Left lung (tissue), 10 donors: ENCODE measurements around the gene SNX9. TPM values are rescaled to one million over a fixed set of nuclear protein-coding genes. Genes with fewer than 3 reads are reported as not detected.

Source experiments
- ATAC-seq: fragments of 200-7000 bp; cut with Tn5 transposase; one replicate; pipeline ENCODE4 v1.9.1; 2020; ENCODE audit warnings: moderate library complexity
- DNase-seq, 4 donors: peaks; one replicate each; pipeline ENCODE4 v3.0.0-alpha.2; 2013 to 2020
- H3K27ac ChIP-seq, 2 donors: fragments of 200-600 bp; sonication (generic) in 1 of 2; one replicate each; pipeline versions ENCODE4 v1.5.0 to v1.8.0; 2020 to 2021
- H3K27me3 ChIP-seq, 2 donors: fragments of 200-600 bp; sonication (generic) in 1 of 2; one replicate each; pipeline versions ENCODE4 v1.5.0 to v1.8.0; 2020 to 2021
- H3K36me3 ChIP-seq, 2 donors: fragments of 200-600 bp; sonication (generic) in 1 of 2; one replicate each; pipeline versions ENCODE4 v1.5.0 to v1.8.0; 2020 to 2021
- H3K4me1 ChIP-seq, 2 donors: fragments of 200-600 bp; one replicate each; pipeline ENCODE4 v1.8.0; 2021
- H3K4me3 ChIP-seq, 2 donors: fragments of 200-600 bp; sonication (generic) in 1 of 2; one replicate each; pipeline versions ENCODE4 v1.5.0 to v1.8.0; 2020 to 2021; ENCODE audit warnings: mild to moderate bottlenecking in 1 of 2
- H3K9me3 ChIP-seq, 2 donors: fragments of 200-600 bp; sonication (generic) in 1 of 2; one replicate each; pipeline versions ENCODE4 v1.5.0 to v1.8.0; 2020 to 2021
- intact Hi-C, 2 donors: fragments of 100-400 bp; cut with DNase I; formaldehyde crosslinking; loops; one replicate each; pipeline versions ENCODE4 v1.11.2 to v1.14.2; 2022
- polyA plus RNA-seq, 6 donors: library from polyadenylated mRNA; unstranded; fragments of 120-200 nt; gene quantifications; one replicate each; pipeline ENCODE4 v1.2.1, GENCODE V29; 2013; ENCODE audit not compliant: insufficient read length in 6 of 6
- total RNA-seq, 2 donors: library from RNA; stranded (reverse); fragmentation: NEBNext Ultra II Directional; extraction: Animal tissue kit (Norgen Biotek cat#: 25700); gene quantifications; one replicate each; pipeline ENCODE4 v1.2.1, GENCODE V29; 2021
- TF ChIP-seq, protein P1 (sequence below), 2 donors: fragments of 200-600 bp; sonication (generic) in 1 of 2; IDR thresholded peaks; one replicate each; pipeline versions ENCODE4 v1.5.0 to v1.8.0; 2021; ENCODE audit warnings: antibody characterized with exemption in 2 of 2
- donor health status: DM: no; HTN: yes; CAD: no.
- donor health status: DM: no; HTN: no; CAD: no.

Gene SNX9
- total and polyA plus RNA-seq, 8 donors, result 23.5 to 44.4 (median 38.4) TPM

GRCh38 chr6:157961153-157961831, 138.2 kb downstream of the SNX9 start:
- peaks cover 6 to 7% of the 10 kb centered on the region in 2 donors for H3K4me1 ChIP-seq
- TF ChIP-seq, protein P1, sequence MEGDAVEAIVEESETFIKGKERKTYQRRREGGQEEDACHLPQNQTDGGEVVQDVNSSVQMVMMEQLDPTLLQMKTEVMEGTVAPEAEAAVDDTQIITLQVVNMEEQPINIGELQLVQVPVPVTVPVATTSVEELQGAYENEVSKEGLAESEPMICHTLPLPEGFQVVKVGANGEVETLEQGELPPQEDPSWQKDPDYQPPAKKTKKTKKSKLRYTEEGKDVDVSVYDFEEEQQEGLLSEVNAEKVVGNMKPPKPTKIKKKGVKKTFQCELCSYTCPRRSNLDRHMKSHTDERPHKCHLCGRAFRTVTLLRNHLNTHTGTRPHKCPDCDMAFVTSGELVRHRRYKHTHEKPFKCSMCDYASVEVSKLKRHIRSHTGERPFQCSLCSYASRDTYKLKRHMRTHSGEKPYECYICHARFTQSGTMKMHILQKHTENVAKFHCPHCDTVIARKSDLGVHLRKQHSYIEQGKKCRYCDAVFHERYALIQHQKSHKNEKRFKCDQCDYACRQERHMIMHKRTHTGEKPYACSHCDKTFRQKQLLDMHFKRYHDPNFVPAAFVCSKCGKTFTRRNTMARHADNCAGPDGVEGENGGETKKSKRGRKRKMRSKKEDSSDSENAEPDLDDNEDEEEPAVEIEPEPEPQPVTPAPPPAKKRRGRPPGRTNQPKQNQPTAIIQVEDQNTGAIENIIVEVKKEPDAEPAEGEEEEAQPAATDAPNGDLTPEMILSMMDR (IDR thresholded peaks at IDR 0.05), result no peak
- H3K27me3 ChIP-seq, result peaks cover 0 to 6% of the 10 kb centered on the region in 2 donors
- no peak overlapping the region for H3K27ac ChIP-seq
- DNase-seq (no peak), ATAC-seq (no peak)
- intact Hi-C loops, result no loop called here
- H3K9me3 ChIP-seq, result peaks cover 0 to 31% of the 10 kb centered on the region in 2 donors
- no peak overlapping the region for H3K4me3 ChIP-seq
- H3K36me3 ChIP-seq, result no peaks in the 10 kb centered on the region

- no peak overlapping the region for H3K27ac ChIP-seq
- TF ChIP-seq, protein P1 (IDR thresholded peaks at IDR 0.05), result no peak
- ATAC-seq, result no peak
- no peak overlapping the region for H3K4me3 ChIP-seq
- DNase-seq, result no peak
- intact Hi-C loops, result no loop called here
- H3K27me3 ChIP-seq, result peaks cover 0 to 6% of the 10 kb centered on the region in 2 donors
- no peaks in the 10 kb centered on the region for H3K36me3 ChIP-seq
- peaks cover 0 to 31% of the 10 kb centered on the region in 2 donors for H3K9me3 ChIP-seq
- H3K4me1 ChIP-seq, result peaks cover 6 to 7% of the 10 kb centered on the region in 2 donors
Observed at GRCh38 chr6:157961832-157962575, 139.0 kb downstream of the SNX9 start.

DNA sequence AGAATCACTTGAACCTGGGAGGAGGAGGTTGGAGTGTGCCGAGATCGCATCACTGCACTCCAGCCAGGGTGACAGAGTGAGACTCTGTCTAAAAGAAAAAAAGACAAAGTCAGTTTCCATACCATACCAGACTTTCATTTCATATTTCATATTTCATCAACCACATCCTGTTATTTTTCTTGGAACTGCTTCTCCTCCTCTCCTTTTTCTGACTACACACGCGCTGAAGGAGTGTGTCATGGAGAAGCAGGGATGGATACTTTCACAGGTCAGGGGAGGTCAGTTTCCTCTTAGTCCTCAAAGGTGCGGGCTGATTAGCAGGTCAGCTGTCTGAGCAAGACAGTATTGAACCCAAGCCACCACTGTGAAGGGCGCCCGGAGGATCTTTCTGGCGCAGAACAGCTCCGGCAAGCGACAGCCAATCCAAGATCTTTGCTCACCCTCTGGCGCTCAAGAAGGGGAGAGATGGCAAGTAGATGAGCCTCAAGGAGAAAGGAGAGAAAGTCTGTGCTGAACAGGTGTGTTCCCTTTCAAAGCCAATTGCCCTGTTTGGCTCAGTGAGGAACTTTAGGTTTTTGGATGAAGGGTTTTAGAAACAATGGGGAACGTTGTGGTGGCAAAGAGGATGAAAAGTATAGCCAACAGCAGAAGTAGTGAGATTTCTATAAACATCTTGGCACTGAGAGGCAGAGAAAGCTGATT, 139.7 kb downstream of the SNX9 start:
- ATAC-seq, result no peak
- intact Hi-C loops, result no loop called here

DNA sequence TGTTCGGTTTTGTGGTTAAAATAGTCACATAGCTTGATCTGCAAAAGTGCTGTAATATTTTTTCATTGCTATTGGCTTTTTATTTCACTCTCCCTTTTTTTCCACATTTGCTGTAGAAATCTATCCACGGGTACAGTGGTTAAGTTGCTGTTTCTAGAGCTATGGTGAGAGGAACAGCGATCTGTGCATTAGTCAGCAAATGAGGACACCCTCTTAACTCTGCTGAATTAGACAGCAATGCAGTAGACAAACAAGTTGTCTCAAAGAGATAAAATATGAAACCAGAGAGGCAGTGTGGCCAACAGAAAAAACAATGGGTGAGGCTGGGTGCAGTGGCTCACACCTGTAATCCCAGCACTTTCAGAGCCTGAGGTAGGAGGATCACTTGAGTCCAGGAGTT, 141.1 kb downstream of the SNX9 start:
- TF ChIP-seq, protein P1 (IDR thresholded peaks at IDR 0.05), result no peak
- intact Hi-C loops, result no loop called here
- no peak for ATAC-seq
- no peak overlapping the region for H3K4me3 ChIP-seq
- H3K27me3 ChIP-seq, result peaks cover 0 to 6% of the 10 kb centered on the region in 2 donors
- DNase-seq, result no peak
- H3K36me3 ChIP-seq, result no peaks in the 10 kb centered on the region
- H3K4me1 ChIP-seq, result peaks cover 6 to 7% of the 10 kb centered on the region in 2 donors
- H3K9me3 ChIP-seq, result peaks cover 0 to 12% of the 10 kb centered on the region in 2 donors
- no peak overlapping the region for H3K27ac ChIP-seq

More for the DNA sequence above, 139.7 kb downstream of the SNX9 start:
- H3K27me3 ChIP-seq, result peaks cover 0 to 6% of the 10 kb centered on the region in 2 donors
- no peaks in the 10 kb centered on the region for H3K36me3 ChIP-seq
- TF ChIP-seq, protein P1 (IDR thresholded peaks at IDR 0.05), result no peak
- H3K27ac ChIP-seq, result peak overlapping the region in 1 of 2 donors; percentile 13
- peaks cover 6 to 7% of the 10 kb centered on the region in 2 donors for H3K4me1 ChIP-seq
- H3K9me3 ChIP-seq, result peaks cover 0 to 25% of the 10 kb centered on the region in 2 donors
- H3K4me3 ChIP-seq, result no peak overlapping the region
- DNase-seq, result no peak

- DNase-seq (no peak), ATAC-seq (no peak)
- peaks cover 6 to 7% of the 10 kb centered on the region in 2 donors for H3K4me1 ChIP-seq
- TF ChIP-seq, protein P1 (IDR thresholded peaks at IDR 0.05), result no peak
- H3K36me3 ChIP-seq, result no peaks in the 10 kb centered on the region
- H3K4me3 ChIP-seq, result no peak overlapping the region
- no peak overlapping the region for H3K27ac ChIP-seq
- peaks cover 0 to under 1% of the 10 kb centered on the region in 2 donors for H3K9me3 ChIP-seq
- intact Hi-C loops, result no loop called here
- H3K27me3 ChIP-seq, result peaks cover 0 to 6% of the 10 kb centered on the region in 2 donors
Observed at GRCh38 chr6:157965387-157965786, 142.3 kb downstream of the SNX9 start.
